Right atrium auricular region (tissue), 2 donors: Measurements from ENCODE around the gene ISCU. TPM values are rescaled to one million over a fixed set of nuclear protein-coding genes. Genes with fewer than 3 reads are reported as not detected.

Source experiments
- DNase-seq: peaks from one replicate; pipeline ENCODE4 v3.0.0-alpha.2; 2019; ENCODE audit warnings: low spot score
- H3K27ac ChIP-seq, 2 donors: fragments of 200-600 bp; sonication (generic); 1 replicate in 1 of 2; 2 replicates in 1 of 2; pipeline ENCODE4 v1.5.1; 2016 to 2019
- H3K27me3 ChIP-seq, 2 donors: fragments of 200-600 bp; sonication (generic); one replicate each; pipeline versions ENCODE4 v1.5.1 to v1.6.0; 2017 to 2019
- H3K36me3 ChIP-seq: fragments of 200-600 bp; sonication (generic); one replicate; pipeline ENCODE4 v1.5.1; 2016
- H3K4me1 ChIP-seq, 2 donors: fragments of 200-600 bp; sonication (generic); one replicate each; pipeline versions ENCODE4 v1.5.1 to v1.6.0; 2017 to 2019
- H3K4me3 ChIP-seq, 2 donors: fragments of 200-600 bp; sonication (generic); 1 replicate in 1 of 2; 2 replicates in 1 of 2; pipeline ENCODE4 v1.5.1; 2017 to 2019; ENCODE audit warnings: mild to moderate bottlenecking in 1 of 2, moderate library complexity in 1 of 2
- H3K9me3 ChIP-seq, 2 donors: fragments of 200-600 bp; sonication (generic); one replicate each; pipeline ENCODE4 v1.5.1; 2019
- total RNA-seq, 2 donors: library from RNA; depleted of rRNA; stranded (reverse); fragments of >200 nt; gene quantifications; one replicate each; pipeline ENCODE4 v1.1.0, GENCODE V29; 2016
- TF ChIP-seq, protein P1 (sequence below), 2 donors: fragments of 200-600 bp; sonication (generic); IDR thresholded peaks; one replicate each; pipeline ENCODE4 v1.5.1; 2019; ENCODE audit warnings: antibody characterized with exemption in 2 of 2

Gene ISCU
- total RNA-seq, 2 donors from 2014 or later = 421 to 433 TPM

DNA sequence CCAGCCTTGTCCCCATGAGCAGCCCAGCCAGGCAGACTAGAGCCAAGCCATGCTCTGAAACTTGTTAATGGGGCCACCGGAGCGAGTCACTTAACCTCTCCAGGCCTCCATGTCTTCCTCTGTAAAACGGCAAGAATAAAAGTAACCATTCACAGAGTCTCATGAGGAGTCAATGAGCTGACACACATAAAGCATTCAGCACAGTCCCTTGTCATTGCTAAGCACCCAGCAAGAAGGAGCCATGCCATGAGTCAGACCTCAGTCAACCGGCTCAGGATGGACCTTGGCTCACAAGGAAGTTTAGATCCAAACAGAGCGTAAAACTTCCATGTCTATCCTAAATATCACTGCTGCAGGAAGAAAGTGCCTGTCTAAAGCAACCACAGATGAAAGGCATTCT is 36.7 kb upstream of the ISCU start:
- no peak overlapping the region for H3K27ac ChIP-seq
- no peaks in the 10 kb centered on the region for H3K27me3 ChIP-seq
- no peaks in the 10 kb centered on the region for H3K9me3 ChIP-seq
- H3K4me1 ChIP-seq = no peaks in the 10 kb centered on the region
- H3K36me3 ChIP-seq = peaks cover 98% of the 10 kb centered on the region
- TF ChIP-seq, protein P1, sequence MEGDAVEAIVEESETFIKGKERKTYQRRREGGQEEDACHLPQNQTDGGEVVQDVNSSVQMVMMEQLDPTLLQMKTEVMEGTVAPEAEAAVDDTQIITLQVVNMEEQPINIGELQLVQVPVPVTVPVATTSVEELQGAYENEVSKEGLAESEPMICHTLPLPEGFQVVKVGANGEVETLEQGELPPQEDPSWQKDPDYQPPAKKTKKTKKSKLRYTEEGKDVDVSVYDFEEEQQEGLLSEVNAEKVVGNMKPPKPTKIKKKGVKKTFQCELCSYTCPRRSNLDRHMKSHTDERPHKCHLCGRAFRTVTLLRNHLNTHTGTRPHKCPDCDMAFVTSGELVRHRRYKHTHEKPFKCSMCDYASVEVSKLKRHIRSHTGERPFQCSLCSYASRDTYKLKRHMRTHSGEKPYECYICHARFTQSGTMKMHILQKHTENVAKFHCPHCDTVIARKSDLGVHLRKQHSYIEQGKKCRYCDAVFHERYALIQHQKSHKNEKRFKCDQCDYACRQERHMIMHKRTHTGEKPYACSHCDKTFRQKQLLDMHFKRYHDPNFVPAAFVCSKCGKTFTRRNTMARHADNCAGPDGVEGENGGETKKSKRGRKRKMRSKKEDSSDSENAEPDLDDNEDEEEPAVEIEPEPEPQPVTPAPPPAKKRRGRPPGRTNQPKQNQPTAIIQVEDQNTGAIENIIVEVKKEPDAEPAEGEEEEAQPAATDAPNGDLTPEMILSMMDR (IDR thresholded peaks at IDR 0.05) = no peak
- H3K4me3 ChIP-seq = no peak overlapping the region
- no peak for DNase-seq

DNA sequence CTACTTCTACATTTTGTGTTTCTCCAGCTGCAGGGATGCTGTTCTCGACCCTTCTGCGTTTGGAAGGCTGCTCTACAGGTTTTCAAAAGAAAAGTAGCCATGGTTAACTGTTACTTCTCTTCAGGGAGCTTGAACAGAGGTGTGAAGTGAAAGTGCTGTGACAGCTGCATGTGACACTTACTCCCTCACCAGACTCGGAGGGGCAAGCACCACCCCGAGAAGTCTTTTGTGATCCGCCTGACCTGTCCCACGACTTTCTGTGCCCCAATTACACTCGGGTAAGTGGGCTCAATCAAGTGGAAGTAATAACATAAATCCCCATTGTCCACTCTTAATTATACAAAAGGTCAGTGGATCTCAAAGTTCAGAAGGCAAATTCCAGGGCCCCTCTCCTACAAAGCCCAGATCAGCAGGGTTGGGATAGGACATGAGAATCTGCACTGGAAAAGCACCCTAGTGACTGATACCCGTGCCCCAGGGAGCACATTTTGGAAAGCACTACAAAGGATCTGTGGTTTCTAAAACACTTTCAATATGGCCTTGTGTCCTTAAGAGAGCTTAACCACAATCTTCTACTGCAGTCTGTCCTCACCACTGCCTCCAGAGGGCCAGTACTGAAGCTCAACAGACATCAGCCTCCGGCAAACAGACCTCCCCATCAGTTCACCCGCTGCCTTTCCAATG is 35.8 kb upstream of the ISCU start:
- TF ChIP-seq, protein P1 (IDR thresholded peaks at IDR 0.05) = no peak
- no peak overlapping the region for H3K4me3 ChIP-seq
- H3K4me1 ChIP-seq = no peaks in the 10 kb centered on the region
- DNase-seq = no peak
- H3K9me3 ChIP-seq = no peaks in the 10 kb centered on the region
- peaks cover 97% of the 10 kb centered on the region for H3K36me3 ChIP-seq
- H3K27ac ChIP-seq = no peak overlapping the region
- H3K27me3 ChIP-seq = no peaks in the 10 kb centered on the region

DNA sequence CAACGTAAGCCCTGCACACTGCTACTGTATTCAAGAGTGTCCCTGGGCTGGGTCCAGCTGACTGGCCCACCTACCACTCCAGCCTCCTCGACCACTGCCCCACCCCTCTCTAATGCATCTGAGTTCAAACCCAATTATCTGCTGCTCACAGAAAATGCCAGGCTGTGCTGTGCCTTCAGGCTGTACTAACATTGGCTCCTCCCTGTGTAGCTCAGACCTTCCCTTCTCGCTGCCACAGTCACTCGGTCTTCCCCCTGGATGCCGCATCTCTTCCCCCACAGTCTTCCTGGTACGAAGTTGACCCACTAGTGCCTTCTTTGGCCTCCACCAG is 35.3 kb upstream of the ISCU start:
- Histone ChIP-seq H3K4me3 (no peak overlapping the region), H3K4me1 (no peaks in the 10 kb centered on the region), H3K36me3 (peaks cover 97% of the 10 kb centered on the region), H3K27ac (no peak overlapping the region), H3K9me3 (no peaks in the 10 kb centered on the region), H3K27me3 (no peaks in the 10 kb centered on the region)
- no peak for DNase-seq
- TF ChIP-seq, protein P1 (IDR thresholded peaks at IDR 0.05) = no peak

DNA sequence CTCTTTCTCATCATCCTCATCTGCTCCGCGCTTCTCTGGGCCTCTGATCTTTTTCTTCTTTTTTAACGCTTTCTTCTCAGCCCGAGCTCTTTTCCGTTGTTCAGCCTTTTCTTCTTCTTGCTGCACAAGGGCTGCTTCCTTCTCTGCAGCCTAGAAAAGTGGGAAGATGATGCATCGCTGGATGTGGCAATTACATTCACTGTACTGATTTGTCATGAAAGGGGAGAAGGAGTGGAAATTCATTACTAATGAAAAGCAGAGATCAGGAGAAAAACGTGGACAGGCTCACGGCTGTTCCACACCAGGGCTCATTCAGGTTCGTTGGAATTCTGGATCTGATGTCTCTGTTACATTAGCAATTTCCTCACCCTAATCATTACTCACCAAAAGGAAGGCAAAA is 32.2 kb upstream of the ISCU start:
- TF ChIP-seq, protein P1 (IDR thresholded peaks at IDR 0.05) = no peak
- peaks cover 92% of the 10 kb centered on the region for H3K36me3 ChIP-seq

DNA sequence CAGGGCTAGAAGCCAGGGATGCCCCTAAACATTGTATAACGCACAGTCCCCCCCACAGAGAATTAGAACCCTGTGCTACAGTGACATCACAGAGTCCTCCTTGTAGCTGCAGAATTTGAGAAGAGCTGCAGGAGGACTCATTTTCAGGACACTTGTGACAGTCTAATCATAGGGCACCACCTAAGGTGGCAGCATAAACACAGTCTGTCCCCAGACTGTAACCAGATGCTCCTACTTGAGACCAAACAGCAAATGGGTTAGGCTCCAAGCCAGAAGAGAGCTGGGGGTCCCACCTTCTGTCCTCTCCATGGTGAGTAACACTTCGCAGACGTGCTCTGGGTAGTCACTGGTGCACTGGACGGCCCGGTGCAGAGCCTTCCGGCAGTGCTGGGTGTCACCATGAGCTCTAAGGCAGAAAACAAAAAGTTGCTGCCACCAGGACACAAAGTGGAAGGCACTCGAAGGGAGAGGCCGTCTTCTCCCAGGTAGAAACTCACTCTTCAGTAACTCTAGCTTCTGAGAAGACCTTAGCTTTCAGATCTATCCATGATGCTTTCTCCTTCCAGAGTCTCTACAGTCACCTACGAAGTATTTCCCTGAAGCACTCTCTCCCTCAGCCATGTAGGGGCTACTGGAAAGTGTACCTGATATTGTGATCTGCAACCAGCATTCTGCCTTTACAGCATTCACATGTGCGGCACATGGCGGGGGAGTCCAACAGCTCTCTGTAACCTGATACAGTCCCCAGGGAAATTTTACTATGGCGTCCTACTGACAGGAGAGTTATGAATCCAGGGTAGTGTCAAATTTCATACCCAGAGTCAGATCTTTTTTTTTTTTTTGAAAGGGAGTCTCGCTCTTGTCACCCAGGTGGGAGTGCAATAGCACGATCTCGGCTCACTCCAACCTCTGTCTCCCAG is 30.2 kb upstream of the ISCU start:
- TF ChIP-seq, protein P1 (IDR thresholded peaks at IDR 0.05) = no peak
- Histone ChIP-seq H3K36me3 (peaks cover 92% of the 10 kb centered on the region), H3K9me3 (no peaks in the 10 kb centered on the region), H3K4me1 (no peaks in the 10 kb centered on the region), H3K4me3 (no peak overlapping the region), H3K27me3 (no peaks in the 10 kb centered on the region), H3K27ac (no peak overlapping the region)
- DNase-seq = no peak

More for the DNA sequence above, 32.2 kb upstream of the ISCU start:
- no peaks in the 10 kb centered on the region for H3K27me3 ChIP-seq
- H3K9me3 ChIP-seq = no peaks in the 10 kb centered on the region
- H3K4me3 ChIP-seq = no peak overlapping the region
- H3K4me1 ChIP-seq = no peaks in the 10 kb centered on the region
- no peak for DNase-seq
- H3K27ac ChIP-seq = no peak overlapping the region
